MM.1S (cell line): ENCODE measurements around the gene YWHAQ.

ENCODE experiments used
- CTCF ChIP-seq: fragments of 300-600 bp; sonication (generic); IDR thresholded peaks from 2 replicates; pipeline ENCODE4 v1.5.1; 2016; ENCODE audit warnings: antibody characterized with exemption, low read length, mixed read lengths
- EZH2 ChIP-seq: fragments of 300-600 bp; sonication (generic); optimal IDR thresholded peaks from 2 replicates; pipeline ENCODE3; 2017; ENCODE audit warnings: low read depth, mild to moderate bottlenecking, antibody characterized with exemption, low read length, mixed read lengths

GRCh38 chr2:9654452-9655100 is 23.8 kb upstream of the YWHAQ start:
- no peak for TF ChIP-seq CTCF
- TF ChIP-seq EZH2 = no peak
